ENCODE measurements around the gene KIAA1586. TPM values are rescaled to one million over a fixed set of nuclear protein-coding genes. Genes with fewer than 3 reads are reported as not detected.

The KIAA1586 gene
- total RNA-seq, 2 donors from 2014 or later, result 3.7 to 4.7 TPM

DNA sequence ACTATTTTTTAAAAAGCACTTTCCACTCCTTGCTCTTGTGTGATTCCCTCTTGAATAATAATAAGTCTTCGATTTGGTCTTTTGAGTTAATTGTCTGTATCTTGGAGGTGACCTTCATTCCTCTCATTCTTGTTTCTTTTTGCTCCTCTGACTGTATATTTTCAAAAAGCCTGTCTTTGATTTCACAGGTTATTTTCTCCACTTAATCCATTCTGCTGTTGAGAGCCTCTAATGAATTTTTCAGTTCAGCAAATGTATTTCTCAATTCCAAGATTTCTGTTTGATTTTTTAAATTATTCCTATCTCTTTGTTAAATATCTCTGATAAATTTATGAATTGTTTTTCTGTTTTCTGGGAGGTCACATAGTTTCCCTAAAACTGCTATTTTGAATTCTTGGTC, 21.7 kb upstream of the KIAA1586 start:
- TF ChIP-seq, protein P1, sequence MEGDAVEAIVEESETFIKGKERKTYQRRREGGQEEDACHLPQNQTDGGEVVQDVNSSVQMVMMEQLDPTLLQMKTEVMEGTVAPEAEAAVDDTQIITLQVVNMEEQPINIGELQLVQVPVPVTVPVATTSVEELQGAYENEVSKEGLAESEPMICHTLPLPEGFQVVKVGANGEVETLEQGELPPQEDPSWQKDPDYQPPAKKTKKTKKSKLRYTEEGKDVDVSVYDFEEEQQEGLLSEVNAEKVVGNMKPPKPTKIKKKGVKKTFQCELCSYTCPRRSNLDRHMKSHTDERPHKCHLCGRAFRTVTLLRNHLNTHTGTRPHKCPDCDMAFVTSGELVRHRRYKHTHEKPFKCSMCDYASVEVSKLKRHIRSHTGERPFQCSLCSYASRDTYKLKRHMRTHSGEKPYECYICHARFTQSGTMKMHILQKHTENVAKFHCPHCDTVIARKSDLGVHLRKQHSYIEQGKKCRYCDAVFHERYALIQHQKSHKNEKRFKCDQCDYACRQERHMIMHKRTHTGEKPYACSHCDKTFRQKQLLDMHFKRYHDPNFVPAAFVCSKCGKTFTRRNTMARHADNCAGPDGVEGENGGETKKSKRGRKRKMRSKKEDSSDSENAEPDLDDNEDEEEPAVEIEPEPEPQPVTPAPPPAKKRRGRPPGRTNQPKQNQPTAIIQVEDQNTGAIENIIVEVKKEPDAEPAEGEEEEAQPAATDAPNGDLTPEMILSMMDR (IDR thresholded peaks at IDR 0.05), result no peak
- no peak overlapping the region for H3K4me3 ChIP-seq

DNA sequence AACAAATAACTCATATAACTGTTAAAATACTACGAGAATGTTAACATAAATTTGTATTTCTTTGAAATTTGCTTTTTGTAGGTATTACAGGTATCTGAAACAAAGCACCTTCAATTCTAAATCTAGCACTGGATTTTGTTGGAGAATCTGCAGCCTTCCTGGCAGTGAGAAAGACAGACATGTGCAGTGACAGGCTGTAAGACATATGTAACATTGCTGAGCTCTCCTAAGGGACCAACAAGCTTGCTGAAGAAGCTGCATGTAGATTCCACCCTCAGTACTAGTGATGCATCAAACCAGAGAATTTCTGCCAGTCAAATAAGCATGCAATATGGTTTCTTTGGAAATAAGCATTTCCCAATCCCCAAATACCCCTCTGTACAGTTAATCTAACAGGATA, 20.5 kb upstream of the KIAA1586 start:
- Histone ChIP-seq H3K27me3 (no peaks in the 10 kb centered on the region), H3K4me1 (no peaks in the 10 kb centered on the region), H3K9me3 (peaks cover 0 to 25% of the 10 kb centered on the region in 2 donors), H3K27ac (no peak overlapping the region), H3K36me3 (no peaks in the 10 kb centered on the region), H3K4me3 (no peak overlapping the region)
- TF ChIP-seq, protein P1 (IDR thresholded peaks at IDR 0.05), result no peak
- DNase-seq (ENCODE audit: low spot score), result no peak

More for the DNA sequence above, 21.7 kb upstream of the KIAA1586 start:
- H3K27ac ChIP-seq, result no peak overlapping the region
- no peaks in the 10 kb centered on the region for H3K27me3 ChIP-seq
- peaks cover 0 to 25% of the 10 kb centered on the region in 2 donors for H3K9me3 ChIP-seq
- no peaks in the 10 kb centered on the region for H3K4me1 ChIP-seq
- H3K36me3 ChIP-seq, result no peaks in the 10 kb centered on the region
- no peak for DNase-seq (ENCODE audit: low spot score)

DNA sequence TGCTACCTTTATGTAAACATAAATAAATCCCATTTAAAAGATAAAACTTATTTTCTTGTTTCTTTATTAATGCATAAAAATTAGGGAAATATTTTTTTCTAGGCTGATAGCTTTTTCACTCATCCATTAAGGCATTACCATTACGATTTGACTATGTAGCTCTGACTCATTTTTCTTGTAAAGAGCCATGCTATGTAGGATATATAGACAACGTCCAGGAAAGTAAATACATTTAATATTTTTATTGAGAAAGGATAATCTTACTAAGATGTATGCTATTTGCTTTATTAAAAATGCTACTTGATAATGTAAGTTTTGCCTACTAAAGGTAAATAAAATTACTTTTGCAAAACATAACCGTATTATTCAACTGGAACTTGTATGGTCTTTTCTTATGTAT, 19.2 kb upstream of the KIAA1586 start:
- Histone ChIP-seq H3K4me3 (no peak overlapping the region), H3K9me3 (peaks cover 0 to 25% of the 10 kb centered on the region in 2 donors), H3K4me1 (no peaks in the 10 kb centered on the region), H3K36me3 (no peaks in the 10 kb centered on the region), H3K27ac (no peak overlapping the region), H3K27me3 (no peaks in the 10 kb centered on the region)
- DNase-seq (ENCODE audit: low spot score), result no peak
- TF ChIP-seq, protein P1 (IDR thresholded peaks at IDR 0.05), result no peak

DNA sequence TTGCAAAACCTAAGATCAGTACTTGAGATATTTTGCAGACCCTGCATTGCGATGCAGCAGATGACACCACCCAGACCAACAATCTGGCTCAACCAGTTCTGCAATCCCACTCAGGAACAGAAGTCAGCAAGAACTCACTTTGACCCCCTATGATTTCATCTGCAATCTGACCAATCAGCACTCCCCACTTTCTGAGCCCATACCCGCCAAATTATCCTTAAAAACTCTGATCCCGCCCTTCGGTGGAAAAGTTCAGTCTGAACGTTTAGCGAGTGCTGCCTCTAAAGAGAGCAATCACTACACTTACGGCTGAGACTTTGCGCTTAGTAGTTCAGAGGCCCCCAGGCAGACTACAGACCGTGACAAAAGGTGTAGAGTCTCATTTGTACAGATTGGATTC, 17.3 kb upstream of the KIAA1586 start:
- peaks cover 0 to 20% of the 10 kb centered on the region in 2 donors for H3K9me3 ChIP-seq
- TF ChIP-seq, protein P1 (IDR thresholded peaks at IDR 0.05), result no peak
- H3K4me1 ChIP-seq, result no peaks in the 10 kb centered on the region
- H3K4me3 ChIP-seq, result no peak overlapping the region
- H3K27ac ChIP-seq, result no peak overlapping the region
- no peaks in the 10 kb centered on the region for H3K27me3 ChIP-seq
- DNase-seq (ENCODE audit: low spot score), result no peak
- no peaks in the 10 kb centered on the region for H3K36me3 ChIP-seq

DNA sequence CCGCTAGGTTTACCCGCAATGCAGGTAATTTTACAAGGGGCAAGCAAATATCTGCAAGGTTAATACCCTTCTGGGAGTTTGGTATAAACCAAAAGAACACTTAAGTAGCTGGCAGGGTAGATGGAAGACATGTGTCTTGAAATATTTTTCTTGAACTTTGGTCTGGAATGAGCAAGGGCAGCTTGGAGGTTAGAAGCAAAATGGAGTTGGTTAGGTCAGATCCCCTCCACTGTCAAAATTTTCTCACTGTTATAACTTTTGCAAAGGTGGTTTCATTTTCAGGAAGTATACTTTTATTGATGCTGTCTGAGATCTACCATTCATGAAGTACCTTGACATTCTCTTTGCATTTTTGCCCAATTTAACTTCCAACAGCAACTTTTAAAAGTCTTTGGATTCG, 13.3 kb upstream of the KIAA1586 start:
- Histone ChIP-seq H3K27ac (no peak overlapping the region), H3K36me3 (no peaks in the 10 kb centered on the region), H3K4me3 (no peak overlapping the region), H3K9me3 (no peaks in the 10 kb centered on the region), H3K4me1 (no peaks in the 10 kb centered on the region), H3K27me3 (no peaks in the 10 kb centered on the region)
- no peak for DNase-seq (ENCODE audit: low spot score)
- TF ChIP-seq, protein P1 (IDR thresholded peaks at IDR 0.05), result no peak

DNA sequence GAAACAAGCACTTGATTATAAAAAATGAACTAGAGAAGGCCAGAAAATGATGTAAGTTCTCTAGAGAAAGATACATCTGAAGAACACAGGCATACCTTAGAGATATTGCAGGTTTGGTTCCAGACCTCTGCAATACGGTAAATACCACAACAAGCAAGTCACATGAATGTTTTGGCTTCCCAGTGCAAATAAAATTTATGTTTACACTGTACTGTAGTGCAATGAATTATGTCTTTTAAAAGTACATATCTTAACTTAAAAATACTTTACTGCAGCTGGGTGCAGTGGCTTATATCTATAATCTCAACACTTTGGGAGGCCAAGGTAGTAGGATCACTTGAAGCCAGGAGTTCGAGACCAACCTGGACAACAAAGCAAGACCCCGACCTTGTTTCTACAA, 10.9 kb upstream of the KIAA1586 start:
- no peaks in the 10 kb centered on the region for H3K4me1 ChIP-seq
- no peak for DNase-seq (ENCODE audit: low spot score)
- no peaks in the 10 kb centered on the region for H3K36me3 ChIP-seq
- H3K9me3 ChIP-seq, result no peaks in the 10 kb centered on the region
- no peak overlapping the region for H3K27ac ChIP-seq
- no peak overlapping the region for H3K4me3 ChIP-seq
- TF ChIP-seq, protein P1 (IDR thresholded peaks at IDR 0.05), result no peak
- no peaks in the 10 kb centered on the region for H3K27me3 ChIP-seq

Data from right atrium auricular region (tissue), 2 donors.